K562 (cell line): Measurements from ENCODE around the gene ADIPOR1. TPM values are rescaled to one million over a fixed set of nuclear protein-coding genes. Genes with fewer than 3 reads are reported as not detected.

Experiments used
- CBX8 ChIP-seq: fragments of 200-600 bp; sonication (generic); IDR thresholded peaks from 2 replicates; pipeline ENCODE4 v1.6.1; 2012; ENCODE audit warnings: borderline replicate concordance, mixed run types, low read depth, mild to moderate bottlenecking, moderate library complexity, mixed read lengths, low read length, control low read depth, inconsistent platforms; ENCODE audit not compliant: poor library complexity, severe bottlenecking; ENCODE audit errors: extremely low read depth
- ETS2 ChIP-seq: IDR thresholded peaks from 2 replicates; pipeline ENCODE4 v1.6.1; 2016; ENCODE audit warnings: borderline replicate concordance, missing genetic modification characterization, mild to moderate bottlenecking, moderate library complexity, missing compliant biosample characterization; ENCODE audit not compliant: poor library complexity, severe bottlenecking
- HNRNPK ChIP-seq: fragments of 200-400 bp; formaldehyde crosslinking; IDR thresholded peaks from one replicate; pipeline ENCODE4 v1.6.1; 2018; ENCODE audit warnings: mild to moderate bottlenecking, low read depth, low read length; ENCODE audit not compliant: poor library complexity, severe bottlenecking
- MEIS2 ChIP-seq: fragments of 450-650 bp; IDR thresholded peaks from 2 replicates; pipeline ENCODE4 v1.6.1; 2014; ENCODE audit warnings: mild to moderate bottlenecking; ENCODE audit not compliant: partially characterized antibody
- NR2F6 ChIP-seq: fragments of 450-650 bp; formaldehyde crosslinking; IDR thresholded peaks from 2 replicates; pipeline ENCODE4 v1.4.0; 2020; ENCODE audit warnings: mild to moderate bottlenecking
- OTX1 ChIP-seq: fragments of 450-650 bp; formaldehyde crosslinking; IDR thresholded peaks from 2 replicates; pipeline ENCODE4 v1.4.0; 2022; ENCODE audit warnings: mild to moderate bottlenecking
- PURB ChIP-seq: sonication (generic); formaldehyde crosslinking; IDR thresholded peaks from 2 replicates; pipeline ENCODE4 v1.9.0; 2021; ENCODE audit warnings: low read depth, mild to moderate bottlenecking, missing genetic modification reagents
- RBM25 ChIP-seq: fragments of 200-400 bp; formaldehyde crosslinking; IDR thresholded peaks from 2 replicates; pipeline ENCODE4 v1.6.1; 2018; ENCODE audit warnings: low read length, low read depth, moderate library complexity; ENCODE audit not compliant: severe bottlenecking
- THRAP3 ChIP-seq: fragments of 450-650 bp; IDR thresholded peaks from 2 replicates; pipeline ENCODE4 v1.6.1; 2016; ENCODE audit warnings: mild to moderate bottlenecking, inconsistent platforms, borderline replicate concordance
- TRIM28 ChIP-seq: fragments of 450-650 bp; IDR thresholded peaks from 2 replicates; pipeline ENCODE4 v1.6.1; 2017
- ZNF274 ChIP-seq: IDR thresholded peaks from 2 replicates; pipeline ENCODE4 v1.6.1; 2011; ENCODE audit warnings: low read depth, mild to moderate bottlenecking, low read length, moderate library complexity, borderline replicate concordance
- ZNF347 ChIP-seq: fragments of 450-650 bp; formaldehyde crosslinking; IDR thresholded peaks from 2 replicates; pipeline ENCODE4 v1.4.0; 2020; ENCODE audit warnings: low read depth, mild to moderate bottlenecking, moderate library complexity
- ZNF398 ChIP-seq: fragments of 250-450 bp; sonication (Bioruptor Pico); IDR thresholded peaks from 2 replicates; pipeline ENCODE4 v1.8.0; 2021; ENCODE audit warnings: moderate library complexity, mild to moderate bottlenecking, inconsistent platforms
- ZNF583 ChIP-seq: fragments of 250-450 bp; sonication (Bioruptor Pico); IDR thresholded peaks from 2 replicates; pipeline ENCODE4 v1.4.0; 2020
- polyA plus RNA-seq, 8 experiments: library from polyadenylated mRNA; depleted of rRNA in 4 of 8; stranded (reverse) in 5 of 8; unstranded in 3 of 8; fragments of >200 nt; fragmentation: Nextera tagmentation in 2 of 8; fragmentation: Illumina TruSeq in 1 of 8; extraction: Ambion mirVana in 2 of 8; extraction: Trizol in 1 of 8; gene quantifications; 2 replicates each; pipeline versions ENCODE4 v1.2.1 to v1.2.3, GENCODE V29; 2011 to 2014; ENCODE audit warnings: inconsistent platforms in 1 of 8, missing spikeins in 1 of 8
- total RNA-seq, 7 experiments: library from RNA; depleted of rRNA in 6 of 7; stranded (reverse); fragments of >200 nt in 6 of 7; fragmentation: Illumina TruSeq in 2 of 7; extraction: Trizol in 2 of 7; gene quantifications; 2 replicates each; pipeline versions ENCODE4 v1.2.1 to v1.2.3, GENCODE V29; 2011 to 2021; ENCODE audit warnings: low replicate concordance in 1 of 7

ADIPOR1 gene
- total and polyA plus RNA-seq, 9 of the 15 experiments (the other 6 are each of a cell fraction or from before 2014, with no cell fraction given), result 29.0 to 217 (median 100) TPM

GRCh38 chr1:202932476-202932875, 25.6 kb downstream of the ADIPOR1 start (continued):
- no peak for TF ChIP-seq ZNF398
- no peak for TF ChIP-seq NR2F6
- peak; percentile 20; the same call in 1 of the 2 replicates for TF ChIP-seq TRIM28
- TF ChIP-seq PURB (CRISPR knock-in tag), result no peak
- TF ChIP-seq ZNF347 (CRISPR knock-in tag), result no peak
- no peak for TF ChIP-seq OTX1 (CRISPR knock-in tag)
- TF ChIP-seq ZNF274, result no peak
- no peak for TF ChIP-seq ZNF583 (CRISPR knock-in tag)
- TF ChIP-seq CBX8, result no peak
- no peak for TF ChIP-seq THRAP3
- TF ChIP-seq HNRNPK, result no peak
- no peak for TF ChIP-seq ETS2 (tag)
- peak; percentile 43 for TF ChIP-seq RBM25
- TF ChIP-seq MEIS2, result no peak
